Loucy (cell line): ENCODE results near the gene TLCD3B.

Experiments
- H2AFZ ChIP-seq: fragments of 200-600 bp; sonication (generic); 2 replicates; pipeline ENCODE4 v1.6.0; 2016; ENCODE audit warnings: antibody characterized with exemption, mild to moderate bottlenecking, low read length, moderate library complexity
- H3F3A ChIP-seq: fragments of 200-600 bp; 2 replicates; pipeline ENCODE4 v1.6.0; 2016; ENCODE audit warnings: antibody characterized with exemption, low read depth, mild to moderate bottlenecking
- H3K27me3 ChIP-seq: fragments of 200-600 bp; sonication (generic); 2 replicates; pipeline ENCODE4 v1.6.1; 2014; ENCODE audit warnings: low read length, mild to moderate bottlenecking; ENCODE audit not compliant: insufficient read depth, poor library complexity, severe bottlenecking
- H3K36me3 ChIP-seq: fragments of 200-600 bp; sonication (generic); 2 replicates; pipeline ENCODE4 v1.6.1; 2016; ENCODE audit warnings: low read length; ENCODE audit not compliant: insufficient read depth
- H3K4me1 ChIP-seq: fragments of 200-600 bp; sonication (generic); 2 replicates; pipeline ENCODE4 v1.5.1; 2014; ENCODE audit warnings: low read length, mild to moderate bottlenecking; ENCODE audit not compliant: insufficient read depth, poor library complexity, severe bottlenecking
- H3K4me2 ChIP-seq: fragments of 200-600 bp; sonication (generic); 2 replicates; pipeline ENCODE4 v1.6.0; 2014; ENCODE audit warnings: antibody characterized with exemption, low read length, low read depth, mild to moderate bottlenecking; ENCODE audit not compliant: poor library complexity, severe bottlenecking
- H3K4me3 ChIP-seq: fragments of 200-600 bp; sonication (generic); 2 replicates; pipeline ENCODE4 v1.5.1; 2014; ENCODE audit warnings: low read length, mild to moderate bottlenecking, mixed read lengths; ENCODE audit not compliant: poor library complexity, severe bottlenecking
- H3K79me2 ChIP-seq: fragments of 200-600 bp; sonication (generic); 2 replicates; pipeline ENCODE4 v1.6.1; 2014; ENCODE audit warnings: low read length; ENCODE audit not compliant: insufficient read depth
- H3K9ac ChIP-seq: fragments of 200-600 bp; sonication (generic); 2 replicates; pipeline ENCODE4 v1.6.0; 2014; ENCODE audit warnings: mild to moderate bottlenecking, low read depth, low read length, moderate library complexity; ENCODE audit not compliant: poor library complexity, severe bottlenecking
- H3K9me2 ChIP-seq: fragments of 200-600 bp; sonication (generic); replicated peaks from 2 replicates; pipeline ENCODE4 v1.6.1; 2016; ENCODE audit warnings: low read depth, low read length, mixed read lengths
- H3K9me3 ChIP-seq: fragments of 200-600 bp; sonication (generic); 2 replicates; pipeline ENCODE4 v1.6.1; 2014; ENCODE audit warnings: mild to moderate bottlenecking, antibody characterized with exemption, low read length, low read depth; ENCODE audit not compliant: insufficient read depth
- H4K20me1 ChIP-seq: fragments of 200-600 bp; sonication (generic); 2 replicates; pipeline ENCODE4 v1.6.0; 2014; ENCODE audit warnings: antibody characterized with exemption, low read length, mild to moderate bottlenecking; ENCODE audit not compliant: insufficient read depth, poor library complexity, severe bottlenecking
- EZH2phosphoT487 ChIP-seq: fragments of 200-600 bp; IDR thresholded peaks from 2 replicates; pipeline ENCODE4 v1.6.1; 2018; ENCODE audit warnings: antibody characterized with exemption, mild to moderate bottlenecking, moderate library complexity, borderline replicate concordance
- TF ChIP-seq, protein P1 (sequence below): fragments of 200-600 bp; sonication (generic); conservative IDR thresholded peaks from 2 replicates; pipeline ENCODE4 v1.5.1; 2014; ENCODE audit warnings: mild to moderate bottlenecking, antibody characterized with exemption, low read length

The TLCD3B gene

DNA sequence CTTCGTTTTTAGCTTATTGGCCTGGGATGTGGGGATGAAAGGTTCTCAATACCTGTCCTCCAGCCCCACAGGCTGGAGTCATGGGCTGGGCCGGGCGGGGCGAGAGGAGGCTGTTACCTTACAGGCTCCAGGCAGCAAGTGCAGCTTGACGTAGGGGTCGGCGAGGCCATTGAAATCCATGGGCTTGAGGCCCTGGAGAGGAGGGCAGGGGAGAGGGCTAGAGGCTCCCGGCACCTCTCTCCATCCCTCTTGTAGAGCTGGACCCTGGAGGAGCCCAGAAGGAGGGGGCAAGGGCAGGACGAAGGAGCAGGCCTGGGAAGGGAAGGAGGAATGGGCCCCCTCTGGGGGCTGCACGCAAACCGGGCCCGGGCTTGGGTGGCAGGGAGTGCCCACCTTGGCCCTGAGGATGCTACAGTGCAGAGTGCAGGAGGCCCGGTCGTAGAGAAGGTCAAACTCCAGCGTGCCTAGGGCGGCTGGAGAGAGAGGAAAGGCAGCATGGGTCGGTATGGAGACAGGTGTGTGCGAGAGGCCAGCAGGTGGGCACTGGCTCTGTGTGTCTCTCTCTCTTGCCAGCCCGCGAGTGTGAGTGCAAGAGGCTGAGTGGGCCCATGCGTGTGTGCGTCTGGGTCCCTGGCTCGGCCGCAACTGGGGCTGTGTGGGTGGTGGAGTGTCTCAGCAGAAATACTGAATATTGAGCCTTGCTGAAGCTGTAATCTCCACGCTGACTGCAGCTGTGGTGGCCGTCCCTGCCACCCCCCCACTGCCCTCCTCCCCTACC, 21.8 kb downstream of the TLCD3B start:
- Histone ChIP-seq H3K9me2 (no peaks in the 10 kb centered on the region), H3K79me2 (no peaks in the 10 kb centered on the region), H3K4me2 (no peak overlapping the region), H4K20me1 (peaks cover 2% of the 10 kb centered on the region), H3K9ac (no peak overlapping the region), H3K27me3 (no peaks in the 10 kb centered on the region), H3K4me3 (no peak overlapping the region), H3F3A (no peaks in the 10 kb centered on the region), H3K36me3 (no peaks in the 10 kb centered on the region), H3K4me1 (no peaks in the 10 kb centered on the region), H2AFZ (no peak overlapping the region), H3K9me3 (no peaks in the 10 kb centered on the region)
- no peak for TF ChIP-seq EZH2phosphoT487
- TF ChIP-seq, protein P1, sequence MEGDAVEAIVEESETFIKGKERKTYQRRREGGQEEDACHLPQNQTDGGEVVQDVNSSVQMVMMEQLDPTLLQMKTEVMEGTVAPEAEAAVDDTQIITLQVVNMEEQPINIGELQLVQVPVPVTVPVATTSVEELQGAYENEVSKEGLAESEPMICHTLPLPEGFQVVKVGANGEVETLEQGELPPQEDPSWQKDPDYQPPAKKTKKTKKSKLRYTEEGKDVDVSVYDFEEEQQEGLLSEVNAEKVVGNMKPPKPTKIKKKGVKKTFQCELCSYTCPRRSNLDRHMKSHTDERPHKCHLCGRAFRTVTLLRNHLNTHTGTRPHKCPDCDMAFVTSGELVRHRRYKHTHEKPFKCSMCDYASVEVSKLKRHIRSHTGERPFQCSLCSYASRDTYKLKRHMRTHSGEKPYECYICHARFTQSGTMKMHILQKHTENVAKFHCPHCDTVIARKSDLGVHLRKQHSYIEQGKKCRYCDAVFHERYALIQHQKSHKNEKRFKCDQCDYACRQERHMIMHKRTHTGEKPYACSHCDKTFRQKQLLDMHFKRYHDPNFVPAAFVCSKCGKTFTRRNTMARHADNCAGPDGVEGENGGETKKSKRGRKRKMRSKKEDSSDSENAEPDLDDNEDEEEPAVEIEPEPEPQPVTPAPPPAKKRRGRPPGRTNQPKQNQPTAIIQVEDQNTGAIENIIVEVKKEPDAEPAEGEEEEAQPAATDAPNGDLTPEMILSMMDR = no peak

DNA sequence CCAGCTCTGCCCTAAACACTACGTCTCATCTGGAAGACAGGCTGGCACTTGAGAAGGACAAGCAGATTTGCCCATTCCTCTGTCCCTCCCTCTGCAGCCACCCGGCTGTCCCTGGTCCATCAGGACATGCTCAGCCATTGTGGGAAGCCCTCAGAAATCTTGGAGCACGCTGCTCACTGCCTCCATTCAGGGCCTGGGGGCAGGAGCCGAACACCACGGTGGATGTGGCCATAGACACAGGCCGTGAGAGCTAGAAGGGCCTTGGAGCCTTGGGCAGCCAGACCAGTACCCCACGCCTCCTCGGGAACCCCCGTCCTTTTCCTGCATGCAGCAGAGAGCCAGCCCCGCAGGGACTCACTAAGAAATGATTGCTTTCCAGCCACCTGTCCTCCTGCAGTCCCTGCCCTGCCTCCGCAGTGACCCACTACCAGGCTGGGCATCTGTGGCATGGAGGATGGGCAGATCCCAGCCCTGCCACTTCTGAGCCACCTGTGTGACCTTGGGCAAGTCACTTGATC, 23.6 kb downstream of the TLCD3B start:
- H3K27me3 ChIP-seq = no peaks in the 10 kb centered on the region
- no peaks in the 10 kb centered on the region for H3K4me1 ChIP-seq
- TF ChIP-seq EZH2phosphoT487 = no peak
- TF ChIP-seq, protein P1 = no peak
- no peaks in the 10 kb centered on the region for H3F3A ChIP-seq
- no peaks in the 10 kb centered on the region for H3K36me3 ChIP-seq
- H3K9me3 ChIP-seq = no peaks in the 10 kb centered on the region
- H2AFZ ChIP-seq = no peak overlapping the region
- no peak overlapping the region for H3K4me3 ChIP-seq
- H4K20me1 ChIP-seq = peaks cover 2% of the 10 kb centered on the region
- H3K79me2 ChIP-seq = no peaks in the 10 kb centered on the region
- H3K4me2 ChIP-seq = no peak overlapping the region
- no peak overlapping the region for H3K9ac ChIP-seq
- no peaks in the 10 kb centered on the region for H3K9me2 ChIP-seq

DNA sequence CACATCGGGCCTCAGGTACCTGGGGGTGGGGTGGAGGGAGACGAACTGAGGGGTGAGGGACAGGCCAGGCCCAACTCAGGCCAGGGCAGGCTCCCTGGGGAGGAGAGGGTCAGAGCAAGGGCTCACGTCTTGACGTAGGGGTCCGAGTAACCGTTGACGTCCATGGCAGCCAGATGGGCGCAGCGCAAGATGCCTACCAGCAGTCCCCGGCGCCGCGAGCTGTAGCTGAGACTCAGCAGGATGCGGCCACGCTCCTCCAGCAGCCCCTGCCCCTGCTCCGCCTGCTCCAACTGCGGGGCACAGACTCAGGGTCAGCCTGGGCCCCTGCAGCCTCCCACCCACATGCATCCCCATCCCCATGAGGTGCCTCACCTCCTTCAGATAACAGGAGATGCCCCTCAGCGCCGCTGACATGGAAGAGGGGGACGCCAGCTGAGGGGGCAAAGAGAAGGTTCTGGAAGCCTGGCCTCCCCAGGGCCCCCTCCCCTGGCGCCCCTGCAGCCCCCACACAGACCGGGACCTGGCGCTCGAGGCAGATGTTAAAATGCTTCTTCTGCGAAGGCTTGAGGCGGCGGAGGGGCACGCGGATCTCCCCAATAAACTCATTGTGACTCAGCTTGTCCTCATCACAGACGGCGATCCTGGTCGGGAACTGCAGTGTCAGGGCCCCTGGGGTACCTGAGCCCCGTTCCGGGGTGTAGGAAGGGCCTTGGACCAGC, 24.3 kb downstream of the TLCD3B start:
- H3K9me2 ChIP-seq = no peaks in the 10 kb centered on the region
- H4K20me1 ChIP-seq = peaks cover 2% of the 10 kb centered on the region
- H3K4me1 ChIP-seq = no peaks in the 10 kb centered on the region
- no peak overlapping the region for H3K9ac ChIP-seq
- TF ChIP-seq, protein P1 = no peak
- no peak for TF ChIP-seq EZH2phosphoT487
- H3K4me3 ChIP-seq = no peak overlapping the region
- H3K9me3 ChIP-seq = no peaks in the 10 kb centered on the region
- no peak overlapping the region for H3K4me2 ChIP-seq
- no peaks in the 10 kb centered on the region for H3K36me3 ChIP-seq
- no peak overlapping the region for H2AFZ ChIP-seq
- no peaks in the 10 kb centered on the region for H3K79me2 ChIP-seq
- no peaks in the 10 kb centered on the region for H3F3A ChIP-seq
- no peaks in the 10 kb centered on the region for H3K27me3 ChIP-seq
